SK-N-SH treated with all-trans-retinoic acid at 6 μM for 48 hours (cell line): Measurements from ENCODE around the gene RIN3.

ENCODE experiments used
- CSDC2 ChIP-seq: fragments of 250-450 bp; sonication (Bioruptor Pico); IDR thresholded peaks from 2 replicates; pipeline ENCODE4 v1.5.0; 2020; ENCODE audit warnings: mild to moderate bottlenecking, moderate library complexity
- ZFP3 ChIP-seq: fragments of 250-450 bp; sonication (Bioruptor Pico); IDR thresholded peaks from 2 replicates; pipeline ENCODE4 v1.5.0; 2020; ENCODE audit warnings: mild to moderate bottlenecking, moderate library complexity
- ZFP30 ChIP-seq: fragments of 450-650 bp; formaldehyde crosslinking; IDR thresholded peaks from 2 replicates; pipeline ENCODE4 v1.5.0; 2022; ENCODE audit warnings: mild to moderate bottlenecking, moderate library complexity
- ZNF70 ChIP-seq: fragments of 450-650 bp; formaldehyde crosslinking; IDR thresholded peaks from 2 replicates; pipeline ENCODE4 v1.5.0; 2020; ENCODE audit warnings: mild to moderate bottlenecking, moderate library complexity
- TF ChIP-seq, protein P1 (sequence below): fragments of 250-450 bp; sonication (Bioruptor Pico); IDR thresholded peaks from 2 replicates; pipeline ENCODE4 v1.5.1; 2020; ENCODE audit warnings: low read depth, mild to moderate bottlenecking, moderate library complexity

DNA sequence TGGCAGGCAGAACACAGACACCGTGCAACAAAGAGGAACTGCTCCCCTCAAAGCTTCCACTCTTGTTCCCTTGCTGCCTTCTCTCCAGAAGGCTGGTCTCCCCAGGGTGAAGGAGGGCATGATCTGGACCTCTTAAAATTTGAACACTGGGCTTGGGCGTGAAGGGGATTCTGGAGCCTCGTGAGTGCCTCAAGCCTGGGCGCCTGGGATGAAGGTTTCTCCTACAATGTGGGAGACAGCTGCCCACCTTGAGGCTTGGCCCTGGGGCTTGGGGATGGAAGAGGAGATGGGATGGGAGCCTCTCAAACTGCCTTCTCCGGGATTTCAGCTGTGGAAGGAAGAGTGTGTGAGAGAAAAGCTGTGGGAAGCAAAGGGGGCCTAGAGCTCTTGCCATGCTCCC is 7.8 kb upstream of the RIN3 start:
- no peak for TF ChIP-seq ZFP3 (CRISPR knock-in tag)
- TF ChIP-seq CSDC2, result no peak
- TF ChIP-seq ZNF70 (CRISPR knock-in tag), result no peak
- TF ChIP-seq ZFP30 (CRISPR knock-in tag), result no peak
- TF ChIP-seq, protein P1, sequence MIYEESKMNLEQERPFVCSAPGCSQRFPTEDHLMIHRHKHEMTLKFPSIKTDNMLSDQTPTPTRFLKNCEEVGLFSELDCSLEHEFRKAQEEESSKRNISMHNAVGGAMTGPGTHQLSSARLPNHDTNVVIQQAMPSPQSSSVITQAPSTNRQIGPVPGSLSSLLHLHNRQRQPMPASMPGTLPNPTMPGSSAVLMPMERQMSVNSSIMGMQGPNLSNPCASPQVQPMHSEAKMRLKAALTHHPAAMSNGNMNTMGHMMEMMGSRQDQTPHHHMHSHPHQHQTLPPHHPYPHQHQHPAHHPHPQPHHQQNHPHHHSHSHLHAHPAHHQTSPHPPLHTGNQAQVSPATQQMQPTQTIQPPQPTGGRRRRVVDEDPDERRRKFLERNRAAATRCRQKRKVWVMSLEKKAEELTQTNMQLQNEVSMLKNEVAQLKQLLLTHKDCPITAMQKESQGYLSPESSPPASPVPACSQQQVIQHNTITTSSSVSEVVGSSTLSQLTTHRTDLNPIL (CRISPR knock-in tag), result no peak
